ENCODE results near the gene DUSP28. TPM values are rescaled to one million over a fixed set of nuclear protein-coding genes. Genes with fewer than 3 reads are reported as not detected.

Gene DUSP28
- total RNA-seq, 6 experiments from 2014 or later, result 3.1 to 5.0 (median 4.3) TPM

DNA sequence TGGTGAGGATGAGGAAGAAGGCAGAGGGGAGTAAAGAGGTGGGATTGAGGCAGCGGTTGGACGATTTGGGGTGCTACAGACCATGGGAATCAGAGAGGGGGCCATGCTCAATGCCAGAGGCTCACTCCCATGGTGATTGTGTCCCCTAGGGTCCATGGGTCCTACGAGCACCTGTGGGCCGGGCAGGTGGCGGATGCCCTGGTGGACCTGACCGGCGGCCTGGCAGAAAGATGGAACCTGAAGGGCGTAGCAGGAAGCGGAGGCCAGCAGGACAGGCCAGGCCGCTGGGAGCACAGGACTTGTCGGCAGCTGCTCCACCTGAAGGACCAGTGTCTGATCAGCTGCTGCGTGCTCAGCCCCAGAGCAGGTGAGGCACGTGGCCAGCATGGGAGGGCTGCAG is 31.6 kb downstream of the DUSP28 start:
- no peaks in the 10 kb centered on the region for H3K9me3 Mint-ChIP-seq
- TF ChIP-seq, protein P1, sequence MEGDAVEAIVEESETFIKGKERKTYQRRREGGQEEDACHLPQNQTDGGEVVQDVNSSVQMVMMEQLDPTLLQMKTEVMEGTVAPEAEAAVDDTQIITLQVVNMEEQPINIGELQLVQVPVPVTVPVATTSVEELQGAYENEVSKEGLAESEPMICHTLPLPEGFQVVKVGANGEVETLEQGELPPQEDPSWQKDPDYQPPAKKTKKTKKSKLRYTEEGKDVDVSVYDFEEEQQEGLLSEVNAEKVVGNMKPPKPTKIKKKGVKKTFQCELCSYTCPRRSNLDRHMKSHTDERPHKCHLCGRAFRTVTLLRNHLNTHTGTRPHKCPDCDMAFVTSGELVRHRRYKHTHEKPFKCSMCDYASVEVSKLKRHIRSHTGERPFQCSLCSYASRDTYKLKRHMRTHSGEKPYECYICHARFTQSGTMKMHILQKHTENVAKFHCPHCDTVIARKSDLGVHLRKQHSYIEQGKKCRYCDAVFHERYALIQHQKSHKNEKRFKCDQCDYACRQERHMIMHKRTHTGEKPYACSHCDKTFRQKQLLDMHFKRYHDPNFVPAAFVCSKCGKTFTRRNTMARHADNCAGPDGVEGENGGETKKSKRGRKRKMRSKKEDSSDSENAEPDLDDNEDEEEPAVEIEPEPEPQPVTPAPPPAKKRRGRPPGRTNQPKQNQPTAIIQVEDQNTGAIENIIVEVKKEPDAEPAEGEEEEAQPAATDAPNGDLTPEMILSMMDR (IDR thresholded peaks at IDR 0.05), result no peak
- no peak overlapping the region for H3K4me3 Mint-ChIP-seq
- H3K36me3 Mint-ChIP-seq (ENCODE audit: low read depth), result no peaks in the 10 kb centered on the region; the same call in 1 of the 2 replicates
- peaks cover 1% of the 10 kb centered on the region for H3K27me3 Mint-ChIP-seq (ENCODE audit: insufficient read depth)
- no peak for DNase-seq
- H3K27ac Mint-ChIP-seq, result peak overlapping the region; percentile 30; the same call in 1 of the 2 replicates
- peaks cover 28% of the 10 kb centered on the region for H3K4me1 Mint-ChIP-seq (ENCODE audit: low read depth)

DNA sequence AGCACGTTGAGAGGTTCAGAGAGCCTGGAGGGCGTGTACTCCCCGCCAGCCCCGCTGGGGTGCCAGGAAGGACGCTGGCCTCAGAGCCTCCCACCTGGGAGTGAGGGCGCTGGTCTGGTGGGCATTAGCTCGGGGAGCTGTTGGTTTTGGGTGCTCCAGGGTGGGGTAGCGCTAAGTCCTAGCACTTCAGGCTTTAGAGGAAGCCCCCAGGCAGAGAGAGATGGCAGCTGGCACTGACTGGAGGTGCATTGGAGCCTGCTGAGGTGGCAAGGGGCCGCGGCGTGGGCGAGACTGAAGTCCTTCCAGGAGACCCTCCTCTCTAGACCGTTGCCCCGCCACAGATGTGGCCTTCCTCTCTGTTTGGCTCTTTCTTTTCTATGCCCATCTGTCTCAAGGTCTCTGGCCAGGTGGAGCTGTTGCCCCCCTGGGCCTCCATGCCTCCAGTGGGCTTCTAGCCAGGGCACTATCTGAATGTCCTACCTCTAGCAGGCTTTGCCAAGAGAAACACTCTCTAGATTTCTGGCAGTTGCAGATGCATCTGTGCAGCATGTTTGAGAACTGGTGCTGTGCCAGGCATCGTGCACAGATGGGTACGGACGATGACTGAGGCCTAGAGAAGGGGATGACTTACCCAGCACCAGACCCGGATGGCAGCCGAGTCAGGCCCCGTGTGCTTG is 33.0 kb downstream of the DUSP28 start:
- TF ChIP-seq, protein P1 (IDR thresholded peaks at IDR 0.05), result no peak
- DNase-seq, result no peak
- Mint-ChIP-seq H3K4me1 (ENCODE audit: low read depth) (peaks cover 18% of the 10 kb centered on the region), H3K4me3 (no peak overlapping the region), H3K27ac (no peak overlapping the region), H3K9me3 (no peaks in the 10 kb centered on the region), H3K27me3 (ENCODE audit: insufficient read depth) (no peaks in the 10 kb centered on the region; the same call in none of the 2 replicates), H3K36me3 (ENCODE audit: low read depth) (no peaks in the 10 kb centered on the region; the same call in 1 of the 2 replicates)

DNA sequence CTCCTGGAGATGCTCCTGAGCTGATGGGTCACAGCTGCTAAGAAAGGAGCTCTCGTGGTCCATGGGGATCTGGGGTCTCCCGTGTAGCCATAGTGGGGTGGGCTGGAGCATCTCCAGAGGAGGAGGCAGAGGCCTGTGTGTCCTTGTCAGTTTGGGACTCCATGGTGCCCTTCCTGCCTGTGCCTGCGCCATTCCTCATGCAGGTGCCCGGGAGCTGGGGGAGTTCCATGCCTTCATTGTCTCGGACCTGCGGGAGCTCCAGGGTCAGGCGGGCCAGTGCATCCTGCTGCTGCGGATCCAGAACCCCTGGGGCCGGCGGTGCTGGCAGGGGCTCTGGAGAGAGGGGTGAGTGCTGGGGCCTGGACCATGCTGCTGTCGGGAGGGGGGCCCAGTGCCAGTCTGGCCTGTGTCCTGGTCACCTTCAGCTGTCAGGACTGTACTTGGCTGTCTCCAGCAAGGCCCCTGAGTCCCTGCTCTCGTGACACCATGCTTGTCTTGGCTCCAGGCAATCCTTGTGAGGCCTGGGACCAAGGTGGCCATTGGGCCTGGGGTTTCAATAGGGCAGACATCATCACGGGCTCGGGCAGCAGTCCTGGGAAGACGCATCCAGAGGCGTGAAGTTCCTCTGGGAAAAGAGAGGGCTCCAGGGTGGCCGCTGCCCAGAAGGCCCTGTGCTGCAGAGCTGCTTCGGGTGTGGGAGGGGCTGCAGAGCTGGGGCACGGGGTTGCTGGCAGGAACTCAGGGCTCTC is 33.7 kb downstream of the DUSP28 start:
- Mint-ChIP-seq H3K27ac (no peak overlapping the region), H3K9me3 (no peaks in the 10 kb centered on the region), H3K27me3 (ENCODE audit: insufficient read depth) (no peaks in the 10 kb centered on the region; the same call in none of the 2 replicates), H3K4me1 (ENCODE audit: low read depth) (peaks cover 11% of the 10 kb centered on the region), H3K36me3 (ENCODE audit: low read depth) (no peaks in the 10 kb centered on the region; the same call in 1 of the 2 replicates), H3K4me3 (no peak overlapping the region)
- DNase-seq, result no peak
- TF ChIP-seq, protein P1 (IDR thresholded peaks at IDR 0.05), result no peak

DNA sequence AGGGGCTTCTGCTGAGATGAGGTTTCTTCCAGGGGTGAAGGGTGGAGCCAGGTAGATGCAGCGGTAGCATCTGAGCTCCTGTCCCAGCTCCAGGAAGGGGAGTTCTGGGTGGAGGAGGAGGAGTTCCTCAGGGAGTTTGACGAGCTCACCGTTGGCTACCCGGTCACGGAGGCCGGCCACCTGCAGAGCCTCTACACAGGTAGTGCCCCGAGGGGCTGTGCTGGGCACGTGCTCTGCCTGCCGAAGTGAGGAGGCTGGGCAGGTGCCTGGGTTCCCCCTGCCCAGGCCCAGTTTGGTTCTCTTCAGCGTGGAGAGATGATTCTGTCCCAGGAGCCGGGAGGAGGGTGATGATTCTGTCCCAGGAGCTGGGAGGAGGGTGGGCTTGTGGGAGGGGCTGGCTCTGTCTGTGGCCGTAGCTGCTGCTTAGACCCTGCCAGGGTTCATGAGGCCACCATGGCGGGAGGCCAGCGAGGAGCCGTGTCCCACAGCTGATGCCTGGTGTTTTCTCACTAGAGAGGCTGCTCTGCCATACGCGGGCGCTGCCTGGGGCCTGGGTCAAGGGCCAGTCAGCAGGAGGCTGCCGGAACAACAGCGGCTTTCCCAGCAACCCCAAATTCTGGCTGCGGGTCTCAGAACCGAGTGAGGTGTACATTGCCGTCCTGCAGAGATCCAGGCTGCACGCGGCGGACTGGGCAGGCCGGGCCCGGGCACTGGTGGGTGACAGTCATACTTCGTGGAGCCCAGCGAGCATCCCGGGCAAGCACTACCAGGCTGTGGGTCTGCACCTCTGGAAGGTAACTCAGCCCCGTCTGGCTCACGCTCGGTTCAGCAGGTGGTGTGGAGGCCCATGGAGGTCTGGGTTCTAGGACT is 34.6 kb downstream of the DUSP28 start:
- Mint-ChIP-seq H3K4me3 (no peak overlapping the region), H3K9me3 (no peaks in the 10 kb centered on the region), H3K4me1 (ENCODE audit: low read depth) (peaks cover 8% of the 10 kb centered on the region), H3K27ac (no peak overlapping the region), H3K27me3 (ENCODE audit: insufficient read depth) (no peaks in the 10 kb centered on the region; the same call in none of the 2 replicates), H3K36me3 (ENCODE audit: low read depth) (no peaks in the 10 kb centered on the region; the same call in 1 of the 2 replicates)
- TF ChIP-seq, protein P1 (IDR thresholded peaks at IDR 0.05), result no peak
- DNase-seq, result no peak

DNA sequence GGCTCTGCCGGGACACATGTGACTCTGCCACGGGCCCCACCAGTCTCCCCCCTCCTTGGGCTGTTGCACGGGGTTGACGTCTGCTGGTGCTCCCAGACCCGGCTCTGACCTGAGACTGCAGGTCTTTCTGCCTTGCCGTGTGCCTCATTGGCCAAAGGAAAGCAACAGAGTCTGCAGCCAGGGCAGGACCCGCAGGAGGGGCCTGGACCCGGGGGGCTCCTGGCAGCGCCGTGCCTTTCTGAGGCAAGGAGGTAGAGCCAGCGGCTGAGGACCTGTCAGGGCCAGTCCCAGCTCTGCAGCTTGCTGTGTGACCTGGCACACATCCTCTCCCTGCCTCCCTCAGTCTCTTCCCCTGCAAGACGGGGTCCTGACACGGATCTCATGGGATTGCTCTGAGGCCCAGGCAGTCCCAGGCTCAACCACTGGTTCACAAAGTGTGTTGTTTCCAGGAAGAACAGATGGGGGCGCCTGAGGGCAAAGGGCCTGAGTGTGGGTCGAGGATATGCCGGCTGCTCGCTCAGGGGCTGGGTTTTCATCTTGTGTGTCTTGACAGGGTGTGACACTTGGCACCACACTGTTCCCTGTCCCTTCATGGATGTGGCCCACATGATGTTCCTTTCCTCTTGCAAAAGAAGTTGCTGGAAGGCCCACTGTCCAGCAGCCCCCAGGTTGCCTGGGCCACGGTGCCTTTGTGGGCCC is 35.4 kb downstream of the DUSP28 start:
- Mint-ChIP-seq H3K9me3 (no peaks in the 10 kb centered on the region), H3K4me1 (ENCODE audit: low read depth) (peaks cover 8% of the 10 kb centered on the region), H3K36me3 (ENCODE audit: low read depth) (no peaks in the 10 kb centered on the region; the same call in 1 of the 2 replicates), H3K27ac (no peak overlapping the region), H3K4me3 (no peak overlapping the region), H3K27me3 (ENCODE audit: insufficient read depth) (no peaks in the 10 kb centered on the region; the same call in none of the 2 replicates)
- no peak for DNase-seq
- TF ChIP-seq, protein P1 (IDR thresholded peaks at IDR 0.05), result peak; percentile 41; the same call in 1 of the 2 replicates

All from HFFc6 (cell line).